Neural progenitor cell (in vitro differentiated cells): ENCODE results near the gene NCBP3.

ENCODE experiments used
- EZH2 ChIP-seq: fragments of 200-600 bp; sonication (generic); IDR thresholded peaks from 2 replicates; pipeline ENCODE4 v1.6.1; 2017; ENCODE audit warnings: antibody characterized with exemption, mild to moderate bottlenecking, moderate library complexity
- TF ChIP-seq, protein P1 (sequence below): fragments of 200-600 bp; sonication (generic); IDR thresholded peaks from 2 replicates; pipeline ENCODE4 v1.5.1; 2017; ENCODE audit warnings: antibody characterized with exemption, mild to moderate bottlenecking

DNA sequence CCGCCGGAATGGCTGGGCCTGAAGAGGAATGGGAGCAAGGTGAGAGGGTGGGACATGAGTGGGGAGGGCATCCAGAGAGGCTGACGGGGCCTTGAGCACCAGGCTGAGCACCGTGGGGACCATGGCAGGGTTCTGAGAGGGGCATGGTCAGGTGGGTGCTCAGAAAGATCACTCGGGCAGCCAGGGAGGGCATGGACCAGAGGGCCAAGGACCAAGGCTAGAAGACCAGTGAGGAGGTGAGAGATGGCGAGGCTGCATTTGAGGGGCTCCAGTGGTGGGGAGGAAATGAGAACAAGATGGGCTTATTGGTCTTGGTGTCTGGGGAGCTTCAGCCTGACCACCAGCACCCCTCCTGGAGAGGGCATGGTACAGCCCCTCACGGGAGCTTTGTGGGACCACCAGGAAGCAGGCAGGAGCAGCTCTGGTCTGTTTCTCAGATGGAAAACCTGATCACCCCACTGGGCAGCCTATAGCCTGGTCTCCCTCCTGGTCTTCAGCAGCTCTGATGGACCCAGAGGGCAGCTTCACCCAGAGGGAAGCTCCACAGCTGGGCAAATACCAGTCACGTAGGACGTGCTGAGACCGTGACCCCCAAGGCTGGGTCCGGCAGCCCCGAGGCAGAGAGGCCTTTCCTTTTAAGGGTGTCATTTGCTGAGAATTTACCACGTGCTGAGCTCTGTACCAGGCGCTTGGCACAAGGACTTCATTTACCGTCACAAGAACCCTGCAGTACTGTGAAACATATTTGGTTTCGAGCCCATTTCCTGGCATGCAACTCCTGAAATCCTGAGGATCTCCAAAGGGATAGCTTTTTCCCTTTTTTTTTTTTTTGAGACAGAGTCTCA, 11.4 kb upstream of the NCBP3 start:
- TF ChIP-seq, protein P1, sequence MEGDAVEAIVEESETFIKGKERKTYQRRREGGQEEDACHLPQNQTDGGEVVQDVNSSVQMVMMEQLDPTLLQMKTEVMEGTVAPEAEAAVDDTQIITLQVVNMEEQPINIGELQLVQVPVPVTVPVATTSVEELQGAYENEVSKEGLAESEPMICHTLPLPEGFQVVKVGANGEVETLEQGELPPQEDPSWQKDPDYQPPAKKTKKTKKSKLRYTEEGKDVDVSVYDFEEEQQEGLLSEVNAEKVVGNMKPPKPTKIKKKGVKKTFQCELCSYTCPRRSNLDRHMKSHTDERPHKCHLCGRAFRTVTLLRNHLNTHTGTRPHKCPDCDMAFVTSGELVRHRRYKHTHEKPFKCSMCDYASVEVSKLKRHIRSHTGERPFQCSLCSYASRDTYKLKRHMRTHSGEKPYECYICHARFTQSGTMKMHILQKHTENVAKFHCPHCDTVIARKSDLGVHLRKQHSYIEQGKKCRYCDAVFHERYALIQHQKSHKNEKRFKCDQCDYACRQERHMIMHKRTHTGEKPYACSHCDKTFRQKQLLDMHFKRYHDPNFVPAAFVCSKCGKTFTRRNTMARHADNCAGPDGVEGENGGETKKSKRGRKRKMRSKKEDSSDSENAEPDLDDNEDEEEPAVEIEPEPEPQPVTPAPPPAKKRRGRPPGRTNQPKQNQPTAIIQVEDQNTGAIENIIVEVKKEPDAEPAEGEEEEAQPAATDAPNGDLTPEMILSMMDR, result no peak
- no peak for TF ChIP-seq EZH2
